Stimulated activated CD4-positive, alpha-beta T cell treated with anti-CD3 and anti-CD28 coated beads, Interleukin-1b, Interleukin-23, amount 100 ng/mL, for 24 hours (primary cell): ENCODE data around the gene TMEM87B.

Experiments used
- DNase-seq, 4 experiments: peaks; one replicate each; pipeline ENCODE4 v3.0.0-alpha.2; 2020; ENCODE audit warnings: low read depth in 4 of 4, low spot score in 1 of 4

TMEM87B gene, protein sequence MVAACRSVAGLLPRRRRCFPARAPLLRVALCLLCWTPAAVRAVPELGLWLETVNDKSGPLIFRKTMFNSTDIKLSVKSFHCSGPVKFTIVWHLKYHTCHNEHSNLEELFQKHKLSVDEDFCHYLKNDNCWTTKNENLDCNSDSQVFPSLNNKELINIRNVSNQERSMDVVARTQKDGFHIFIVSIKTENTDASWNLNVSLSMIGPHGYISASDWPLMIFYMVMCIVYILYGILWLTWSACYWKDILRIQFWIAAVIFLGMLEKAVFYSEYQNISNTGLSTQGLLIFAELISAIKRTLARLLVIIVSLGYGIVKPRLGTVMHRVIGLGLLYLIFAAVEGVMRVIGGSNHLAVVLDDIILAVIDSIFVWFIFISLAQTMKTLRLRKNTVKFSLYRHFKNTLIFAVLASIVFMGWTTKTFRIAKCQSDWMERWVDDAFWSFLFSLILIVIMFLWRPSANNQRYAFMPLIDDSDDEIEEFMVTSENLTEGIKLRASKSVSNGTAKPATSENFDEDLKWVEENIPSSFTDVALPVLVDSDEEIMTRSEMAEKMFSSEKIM

DNA sequence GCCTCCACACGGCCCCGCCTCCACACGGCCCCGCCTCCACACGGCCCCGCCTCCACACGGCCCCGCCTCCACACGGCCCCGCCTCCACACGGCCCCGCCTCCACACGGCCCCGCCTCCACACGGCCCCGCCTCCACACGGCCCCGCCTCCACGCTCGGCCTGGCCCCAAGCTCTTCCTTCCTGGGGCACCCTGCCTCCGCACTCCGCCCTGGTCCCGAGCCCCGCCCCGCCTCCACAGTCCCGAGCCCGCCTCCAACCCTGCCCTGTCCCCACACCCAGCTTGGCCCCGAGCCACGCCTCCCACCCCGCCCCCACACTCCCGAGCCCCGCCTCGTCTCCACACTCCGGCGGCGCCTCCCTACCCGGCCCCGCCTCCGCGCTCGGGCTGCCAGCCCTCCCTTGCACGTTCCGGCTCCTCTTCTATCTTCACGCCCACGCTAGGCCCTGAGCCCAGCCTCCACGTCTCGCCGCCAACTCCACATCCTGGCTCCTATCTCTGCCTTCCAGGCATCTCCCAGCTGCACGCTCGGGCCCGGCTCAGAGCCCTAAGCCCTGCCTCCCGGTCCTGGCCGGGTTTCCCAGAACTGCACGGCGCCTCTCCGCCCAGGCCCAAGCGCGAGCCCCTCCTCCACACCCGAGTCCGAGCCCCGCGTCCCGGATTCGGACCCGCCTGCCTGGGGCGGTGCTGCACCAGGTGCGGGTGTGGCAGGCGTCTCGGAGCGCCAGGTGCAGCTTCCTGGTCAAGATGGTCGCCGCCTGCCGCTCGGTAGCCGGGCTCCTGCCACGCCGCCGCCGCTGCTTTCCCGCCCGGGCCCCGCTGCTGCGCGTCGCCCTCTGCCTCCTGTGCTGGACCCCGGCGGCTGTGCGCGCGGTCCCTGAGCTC lies at the start of gene TMEM87B:
TMEM87B (plus strand) TSS at position 423 of the 883 bp plus-strand sequence; CDS start at position 746, 323 bp downstream.
- peak; percentile 88 to 98 (median 97) for DNase-seq

GRCh38 chr2:112005406-112006075 lies 49.5 kb upstream of the TMEM87B start:
- DNase-seq, result no peak

GRCh38 chr2:112006076-112006410 lies 49.0 kb upstream of the TMEM87B start:
- DNase-seq, result no peak

DNA sequence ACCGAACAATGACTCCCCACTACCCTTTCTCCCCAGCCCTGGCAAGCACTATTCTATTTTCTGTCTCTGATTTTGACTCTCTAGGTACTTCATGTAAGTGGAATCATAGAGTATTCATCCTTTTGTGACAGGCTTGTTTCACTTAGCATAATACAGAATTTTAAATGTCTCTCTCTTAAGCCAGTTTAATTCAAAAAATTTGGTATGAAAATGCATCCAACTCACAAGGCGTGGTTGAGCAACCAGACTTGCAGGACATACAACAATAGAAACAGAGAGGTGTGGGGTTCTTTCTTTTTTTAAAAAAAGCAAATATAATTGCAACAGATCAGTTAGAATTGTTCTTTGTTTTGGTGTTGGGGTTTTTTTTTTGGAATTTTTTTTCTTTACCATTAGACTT lies 47.6 kb upstream of the TMEM87B start:
- no peak for DNase-seq

- DNase-seq, result no peak
Observed at GRCh38 chr2:112008910-112009485, 46.1 kb upstream of the TMEM87B start.

- DNase-seq, result no peak
Observed at GRCh38 chr2:112010751-112011150, 44.3 kb upstream of the TMEM87B start.

GRCh38 chr2:112012556-112012955 lies 42.5 kb upstream of the TMEM87B start:
- no peak for DNase-seq

GRCh38 chr2:112018846-112019245 lies 36.2 kb upstream of the TMEM87B start:
- DNase-seq, result no peak

DNA sequence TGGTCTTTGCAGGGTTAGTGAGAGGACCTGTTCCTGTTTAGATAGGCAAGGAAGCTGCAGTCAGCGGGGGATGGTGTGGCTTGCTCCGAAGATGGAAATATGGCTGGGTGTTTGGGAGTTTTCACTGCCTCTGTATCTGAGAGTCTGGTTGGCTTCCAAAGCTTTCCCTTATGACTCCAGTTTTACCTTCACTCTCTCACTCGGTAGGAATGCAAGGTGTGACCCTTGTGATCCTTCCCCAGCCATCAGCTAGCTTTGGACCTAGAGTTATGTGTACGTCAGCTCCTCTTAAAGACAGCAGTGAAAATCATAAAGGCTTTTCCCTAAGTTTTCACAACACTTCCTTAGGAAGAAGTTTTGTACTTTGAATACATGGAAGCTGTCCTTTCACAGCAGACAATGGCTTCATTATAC lies 35.5 kb upstream of the TMEM87B start:
- DNase-seq, result no peak

DNA sequence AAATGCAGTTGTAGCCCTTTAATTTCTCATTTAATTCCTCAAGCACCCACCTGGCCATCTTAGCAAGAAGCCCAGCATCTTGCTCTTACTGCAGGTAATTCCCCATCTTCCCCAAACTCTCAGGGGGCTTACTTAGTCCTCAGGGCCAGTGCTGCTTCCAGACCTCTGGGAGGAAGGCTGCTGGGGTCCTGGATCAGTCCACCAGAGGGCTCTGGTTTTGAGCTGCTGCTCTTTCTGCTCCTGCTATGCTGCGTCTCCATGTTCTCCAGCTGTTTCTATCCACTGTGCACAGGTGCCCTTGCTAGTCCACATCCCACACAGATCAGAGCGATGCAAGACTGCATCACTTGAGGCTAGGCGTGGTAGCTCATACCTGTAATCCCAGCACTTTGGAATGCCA lies 34.5 kb upstream of the TMEM87B start:
- DNase-seq, result no peak

DNA sequence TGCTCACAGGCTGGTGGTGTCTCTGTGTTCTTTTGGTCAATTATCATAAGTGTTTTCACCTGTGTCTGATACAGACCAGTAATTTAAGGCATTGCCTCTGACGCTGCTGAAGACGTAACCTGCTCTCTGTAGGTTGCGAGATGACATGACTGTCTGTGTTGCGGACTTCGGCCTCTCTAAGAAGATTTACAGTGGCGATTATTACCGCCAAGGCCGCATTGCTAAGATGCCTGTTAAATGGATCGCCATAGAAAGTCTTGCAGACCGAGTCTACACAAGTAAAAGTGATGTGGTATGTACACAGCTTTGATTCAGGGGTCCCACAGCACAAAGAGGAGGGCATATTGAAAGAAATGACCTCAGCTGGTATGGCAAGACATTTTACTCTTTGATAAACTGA lies 33.8 kb upstream of the TMEM87B start:
- DNase-seq, result no peak

- DNase-seq, result no peak
Observed at GRCh38 chr2:112021781-112022231, 33.3 kb upstream of the TMEM87B start.

DNA sequence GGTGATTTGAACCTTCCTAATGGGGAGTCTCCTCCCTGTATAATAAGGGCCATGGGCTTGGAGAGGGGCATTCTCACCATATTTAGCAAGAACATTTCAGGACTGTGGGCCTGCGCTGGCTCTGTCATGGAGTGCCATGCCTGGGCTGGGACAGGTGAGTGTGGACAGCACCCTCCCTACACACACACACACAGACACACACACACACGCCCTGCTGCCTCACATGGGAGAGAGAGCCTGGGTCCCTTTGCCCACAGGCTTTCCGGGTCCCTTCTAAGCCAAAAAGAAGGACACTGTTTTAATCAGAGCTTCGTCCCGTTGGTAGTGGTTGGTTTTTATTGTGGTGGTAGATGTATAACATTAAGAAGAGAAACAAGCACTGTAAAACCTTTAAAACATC lies 31.4 kb upstream of the TMEM87B start:
- no peak for DNase-seq

DNA sequence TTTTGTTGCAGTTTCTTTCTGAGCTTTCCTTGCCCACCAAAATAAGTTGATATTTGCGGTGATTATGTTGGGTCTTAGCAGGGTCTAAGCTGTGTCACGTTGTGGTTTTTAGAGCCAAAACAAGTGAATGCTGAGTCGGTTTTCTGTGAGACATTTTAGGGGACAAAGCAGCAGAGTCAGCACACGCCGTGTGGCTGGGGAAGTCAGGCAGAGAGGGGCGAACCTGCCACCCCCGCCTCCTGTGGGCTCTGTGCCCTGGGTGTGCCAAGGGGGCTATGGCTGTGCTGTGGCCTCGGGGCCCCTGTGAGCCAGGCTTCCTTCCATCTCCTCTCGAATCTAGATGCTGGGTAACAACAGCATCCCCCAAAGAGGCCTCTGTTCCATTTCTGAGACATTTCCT lies 30.8 kb upstream of the TMEM87B start:
- no peak for DNase-seq

DNA sequence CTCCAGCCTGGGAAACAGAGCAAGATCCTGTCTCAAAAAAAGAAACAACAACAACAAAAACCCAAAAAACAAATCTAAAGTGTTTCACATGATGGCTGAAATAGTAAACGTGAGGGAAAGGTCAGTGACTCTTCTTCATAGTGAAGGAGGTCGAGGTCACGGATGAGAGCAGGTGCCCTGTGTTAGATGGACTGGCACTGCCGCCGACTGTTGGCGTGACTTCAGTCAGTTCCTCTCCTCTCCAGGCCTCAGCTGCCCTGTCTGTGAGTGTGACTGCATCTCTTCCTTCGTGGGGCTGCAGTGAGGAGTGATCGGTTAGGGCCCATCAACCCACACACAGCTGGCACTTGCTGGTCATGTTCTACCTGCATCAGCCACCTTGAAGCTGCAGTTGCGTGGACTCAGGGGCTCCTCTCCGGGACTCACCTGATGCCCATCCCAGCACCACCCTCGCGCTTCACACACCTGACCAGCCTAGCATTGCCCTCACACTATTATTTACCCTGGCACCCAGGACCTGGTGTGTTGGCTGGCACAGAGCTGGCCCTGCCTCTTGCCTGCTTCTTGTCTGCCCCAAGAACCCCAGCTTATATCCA lies 30.1 kb upstream of the TMEM87B start:
- no peak for DNase-seq

DNA sequence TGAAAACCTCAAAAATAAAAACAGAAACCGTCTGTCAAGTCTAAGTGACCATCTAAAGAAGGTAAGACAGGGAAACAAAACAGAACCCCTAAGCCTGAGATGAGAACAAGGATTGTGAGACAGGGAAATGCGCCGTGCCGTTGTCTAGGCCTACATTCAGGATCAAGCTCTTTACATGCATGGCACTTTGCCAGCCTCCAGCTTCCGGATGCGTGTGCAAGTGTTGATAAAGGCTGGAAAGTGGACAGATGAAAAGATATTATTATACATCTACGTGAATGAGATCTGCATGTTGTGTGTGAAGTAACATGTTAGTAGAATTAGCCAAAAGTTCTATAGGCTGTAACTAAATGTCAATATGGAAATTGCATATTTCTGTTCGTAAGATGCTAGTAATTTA lies 28.6 kb upstream of the TMEM87B start:
- DNase-seq, result no peak

DNA sequence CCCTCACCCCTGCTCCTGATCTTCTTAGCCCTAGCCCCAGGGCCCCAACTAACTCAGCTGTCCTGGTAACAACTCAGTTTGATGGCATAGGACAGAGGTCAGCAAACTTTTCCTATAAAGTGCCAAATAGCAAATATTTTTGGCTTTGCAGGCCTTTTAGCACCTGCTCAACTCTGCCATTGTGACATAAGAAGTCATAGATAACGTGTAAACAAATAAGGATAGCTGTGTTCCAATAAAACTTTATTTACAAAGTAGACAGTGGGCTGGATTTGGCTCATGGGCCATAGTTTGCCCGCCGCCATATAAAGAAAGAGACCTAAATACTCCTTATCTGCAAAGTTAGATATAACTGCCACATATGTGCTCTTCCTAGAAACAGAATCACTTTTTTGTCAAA lies 27.3 kb upstream of the TMEM87B start:
- no peak for DNase-seq

DNA sequence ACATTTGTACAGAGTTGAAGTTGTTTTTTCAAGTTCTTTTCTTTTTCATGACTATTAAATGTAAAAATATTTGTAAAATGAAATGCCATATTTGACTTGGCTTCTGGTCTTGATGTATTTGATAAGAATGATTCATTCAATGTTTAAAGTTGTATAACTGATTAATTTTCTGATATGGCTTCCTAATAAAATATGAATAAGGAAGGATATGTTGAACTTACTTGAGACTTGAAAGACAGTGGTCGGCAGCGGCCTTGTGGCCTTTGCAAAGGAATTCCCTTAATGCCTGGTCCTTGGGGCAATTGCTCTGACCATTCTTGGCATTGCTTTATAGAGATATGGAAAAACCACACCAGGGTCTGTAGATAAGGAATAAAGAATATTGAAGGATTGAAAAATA lies 25.9 kb upstream of the TMEM87B start:
- DNase-seq, result no peak

DNA sequence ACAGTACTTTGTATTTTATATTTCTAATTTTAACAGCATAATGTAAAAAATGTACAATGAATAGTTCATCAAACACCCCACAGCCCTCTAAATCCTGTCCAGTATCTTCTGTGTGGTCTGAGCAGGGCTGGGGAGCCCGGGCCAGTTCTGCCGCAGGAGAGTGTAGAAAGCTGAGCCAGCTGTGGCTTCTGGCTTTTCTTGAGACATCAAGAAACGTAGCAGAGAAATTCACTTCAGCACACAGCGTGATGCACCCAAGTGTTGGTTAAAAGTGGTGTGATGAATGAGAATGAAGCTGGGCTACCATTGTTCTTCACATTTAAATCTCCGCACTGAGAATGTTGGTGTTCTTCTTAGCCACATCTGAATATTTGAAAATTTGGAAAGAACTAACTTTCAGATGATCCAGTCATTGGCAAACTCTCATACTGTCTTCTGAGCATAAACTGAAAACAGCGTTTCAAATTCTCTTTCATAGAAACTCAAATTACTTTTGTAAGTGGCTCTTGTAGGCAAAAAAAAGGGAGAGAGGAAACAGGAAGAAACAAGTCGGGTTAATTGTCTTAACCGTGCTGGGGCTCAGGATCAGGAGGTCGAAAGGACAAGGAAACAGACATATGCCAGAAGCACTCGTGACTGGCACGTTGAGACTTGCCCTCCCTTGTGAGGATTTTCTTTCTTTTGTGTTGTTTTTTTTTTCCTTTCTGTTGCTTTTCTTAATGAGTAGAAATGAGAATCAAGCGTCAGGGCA lies 23.4 kb upstream of the TMEM87B start:
- no peak for DNase-seq

GRCh38 chr2:112032224-112032586 lies 22.9 kb upstream of the TMEM87B start:
- no peak for DNase-seq
